COLO829 (cell line): ENCODE data around the gene MAD1L1.

Experiments
- DNase-seq: peaks from one replicate; pipeline ENCODE4 v3.0.0; 2012; ENCODE audit warnings: low spot score

The MAD1L1 gene

DNA sequence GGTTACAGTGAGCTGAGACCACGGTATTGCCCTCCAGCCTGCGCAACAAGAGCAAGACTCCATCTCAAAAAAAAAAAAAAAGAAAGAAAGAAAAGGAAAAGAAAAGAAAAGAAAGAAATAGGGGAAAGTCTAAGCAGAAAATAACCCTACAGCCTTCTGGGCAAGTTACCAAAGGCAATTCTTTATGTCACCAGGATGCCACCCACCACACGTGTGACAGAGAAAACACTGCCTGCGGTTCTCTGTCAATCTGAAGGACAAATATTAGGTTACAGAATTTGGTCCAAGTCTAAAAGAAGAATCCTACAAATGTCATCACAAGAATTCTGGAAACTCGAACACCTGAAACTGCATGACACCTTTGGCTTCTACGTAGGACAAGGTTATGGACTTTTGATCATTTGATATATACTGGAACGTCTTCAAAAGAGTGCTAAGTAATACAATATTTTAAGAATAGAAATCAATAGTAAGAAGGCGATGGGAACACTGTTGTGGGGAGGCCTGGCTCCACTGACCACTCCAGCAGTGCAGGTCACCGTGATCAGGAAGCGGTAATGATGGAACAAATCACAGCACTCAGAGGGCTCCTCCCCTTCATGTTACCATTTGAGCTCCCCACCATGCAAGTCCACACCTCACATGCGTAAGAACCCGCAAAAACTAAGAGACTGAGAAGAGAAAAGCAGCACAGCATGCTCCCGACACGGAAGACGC lies 75.8 kb downstream of the MAD1L1 start:
- DNase-seq = no peak

DNA sequence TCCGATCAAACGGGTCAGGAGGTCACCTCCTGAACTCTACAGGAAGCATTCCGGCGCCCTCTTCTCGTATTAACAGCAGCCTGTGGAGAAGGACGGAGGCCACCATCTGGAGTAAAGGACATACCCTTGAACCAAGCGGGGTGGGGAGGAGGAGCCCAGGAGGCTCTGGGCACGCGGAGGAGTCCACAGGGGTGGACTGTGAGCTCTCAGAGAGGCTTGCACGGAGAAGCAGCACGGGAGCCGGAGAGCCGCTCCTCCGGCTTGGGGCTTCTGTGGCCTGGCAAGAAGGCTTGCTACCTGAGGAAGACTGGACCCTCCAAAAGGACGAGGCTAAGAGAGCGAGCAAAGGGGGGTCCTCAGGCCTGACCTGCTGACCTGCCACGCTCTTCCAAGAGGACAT lies 77.9 kb downstream of the MAD1L1 start:
- DNase-seq = no peak

DNA sequence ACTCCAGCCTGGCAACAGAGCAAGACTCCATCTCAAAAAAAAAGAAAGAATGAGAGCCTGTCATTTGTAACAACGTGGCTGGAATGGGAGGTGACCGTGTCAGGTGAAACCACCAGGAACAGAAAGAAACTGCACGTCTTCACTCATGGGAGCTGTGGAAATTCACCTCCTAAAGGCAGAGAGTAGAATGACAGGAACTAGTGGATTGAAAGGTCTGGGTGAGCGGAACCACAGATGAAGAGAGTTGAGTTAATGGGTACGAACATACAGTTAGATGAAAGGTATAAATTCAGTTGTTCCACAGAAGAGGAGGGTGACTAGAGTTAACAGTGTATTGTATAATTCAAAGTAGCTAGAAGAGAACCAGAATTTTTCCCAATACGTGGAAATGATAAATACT lies 78.6 kb downstream of the MAD1L1 start:
- DNase-seq = no peak

DNA sequence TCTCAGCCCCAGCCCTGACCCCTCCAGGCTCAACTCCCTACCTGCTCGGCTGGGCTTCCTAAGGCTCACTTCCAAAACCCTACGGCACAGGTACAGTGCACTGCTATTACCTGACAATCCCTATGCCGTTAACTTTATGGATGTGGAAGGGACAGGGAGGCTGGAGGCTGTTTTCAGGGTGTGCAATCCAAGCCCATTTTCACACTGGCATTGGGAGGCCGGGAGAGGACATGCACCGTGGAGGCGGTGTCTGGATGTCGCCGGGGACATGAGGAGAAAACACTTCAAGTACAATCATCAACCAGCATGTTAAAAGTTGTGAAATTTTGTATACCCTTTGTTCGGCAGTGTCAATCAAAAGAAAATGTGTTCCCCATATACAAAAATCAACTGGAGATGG lies 80.1 kb downstream of the MAD1L1 start:
- no peak for DNase-seq

DNA sequence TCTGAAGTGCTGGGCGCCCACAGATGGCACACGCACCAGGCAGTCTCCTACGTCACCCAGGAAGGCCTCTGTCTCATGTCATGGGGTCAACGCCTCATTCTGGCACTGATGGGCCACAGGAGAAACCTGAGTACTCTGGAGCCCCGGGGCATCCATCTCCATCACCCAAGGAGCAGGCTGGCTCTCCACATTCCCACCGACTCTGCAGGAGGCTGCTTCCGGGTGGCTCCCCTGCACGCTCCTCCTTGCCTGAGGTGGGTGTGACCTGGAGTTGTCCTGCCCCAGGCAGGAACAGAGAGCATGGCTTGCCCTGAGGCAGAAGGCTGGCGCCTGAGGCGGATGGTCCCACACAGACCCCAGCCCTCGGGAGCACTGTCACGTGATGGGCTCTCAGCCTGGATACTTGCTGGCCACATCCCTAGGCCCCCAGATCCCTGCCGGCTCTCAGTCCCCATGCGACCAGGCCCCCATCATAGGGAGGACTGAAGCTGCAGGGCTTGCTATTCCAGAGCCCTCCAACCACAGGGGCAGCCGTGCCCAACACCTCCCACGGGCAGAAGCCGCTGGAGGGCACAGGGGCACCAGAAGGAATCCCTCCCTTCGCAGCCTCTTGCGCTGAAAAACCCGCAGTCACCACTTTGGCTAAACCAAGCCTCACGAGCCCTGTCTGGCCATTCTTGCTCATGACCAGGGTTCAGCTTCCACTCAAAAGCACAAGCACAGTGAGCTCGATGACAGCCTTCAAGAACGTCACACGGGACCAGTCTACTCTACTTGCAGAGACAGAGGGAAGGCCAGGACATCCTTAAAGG lies 80.7 kb downstream of the MAD1L1 start:
- no peak for DNase-seq

DNA sequence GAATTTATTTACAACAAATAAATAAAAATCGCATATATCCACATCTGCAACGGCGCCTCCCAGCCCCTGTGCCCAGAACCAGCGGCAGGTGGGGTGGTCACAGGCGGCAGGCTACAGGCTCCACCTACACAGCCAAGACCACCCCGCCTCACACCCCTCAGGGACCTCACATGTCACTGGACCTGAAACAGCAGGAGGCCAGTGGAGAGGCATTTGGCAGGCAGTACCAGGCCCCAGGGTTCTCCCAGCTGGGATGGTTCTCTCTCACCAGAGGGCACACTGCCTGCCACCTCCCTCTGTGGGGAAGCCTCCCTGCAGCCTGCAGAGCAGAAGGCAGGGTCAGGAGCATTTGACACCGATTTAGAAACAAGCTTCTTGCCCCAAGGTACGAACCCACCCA lies 81.5 kb downstream of the MAD1L1 start:
- DNase-seq = no peak

DNA sequence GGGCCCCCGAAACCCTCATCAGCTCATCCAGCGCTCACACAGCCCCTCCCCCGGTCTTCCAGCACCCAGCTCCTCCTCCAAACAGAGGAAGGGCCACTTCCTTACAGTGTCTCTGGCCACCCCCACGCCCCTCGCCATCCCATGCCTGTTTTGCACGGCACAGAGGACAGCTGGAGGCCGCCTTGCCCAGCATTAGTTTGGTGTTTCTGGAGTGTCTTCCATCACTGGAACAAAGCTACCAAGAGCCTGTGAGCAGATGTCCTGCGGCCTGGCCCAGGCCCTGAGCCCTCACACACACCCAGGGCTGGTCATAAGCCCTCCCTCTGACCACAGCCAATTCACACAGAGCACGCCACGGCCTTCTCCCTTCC lies 82.3 kb downstream of the MAD1L1 start:
- DNase-seq = no peak

DNA sequence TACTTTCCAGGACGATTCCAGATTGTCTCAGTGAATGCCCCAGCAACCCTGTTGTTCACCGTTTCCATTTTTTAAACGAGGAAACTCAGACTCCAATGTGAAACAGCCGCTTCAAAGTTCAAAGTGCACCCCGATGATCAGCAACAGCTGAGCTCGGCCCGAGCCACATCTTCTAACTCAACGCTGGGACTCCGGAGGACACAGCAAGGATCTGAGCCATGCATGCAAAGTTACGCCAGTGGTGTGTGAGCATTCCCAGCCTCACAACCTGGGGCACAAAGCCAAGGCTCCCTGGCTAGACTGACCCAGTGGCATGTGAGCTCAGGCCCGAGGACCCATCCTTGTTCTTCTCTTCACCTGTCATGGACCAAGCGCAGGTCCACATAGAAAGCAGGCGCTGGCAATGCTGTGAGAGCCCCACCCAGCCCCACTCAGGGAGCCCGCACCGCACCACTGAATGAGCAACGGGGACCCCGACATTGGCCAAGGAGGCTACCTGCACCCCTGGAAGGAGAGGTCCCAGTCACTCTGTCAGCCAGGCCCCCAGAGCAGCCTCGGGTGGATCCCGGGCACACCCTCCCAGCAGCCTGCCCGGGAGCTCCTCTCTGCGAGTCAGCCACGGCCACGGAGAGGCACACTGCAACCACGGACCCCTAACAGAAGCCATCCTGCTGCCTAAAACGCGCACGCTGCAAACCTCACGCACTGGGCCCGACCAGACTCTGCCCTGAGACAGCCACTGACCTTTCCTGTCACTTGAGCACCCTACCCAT lies 82.9 kb downstream of the MAD1L1 start:
- DNase-seq = no peak

DNA sequence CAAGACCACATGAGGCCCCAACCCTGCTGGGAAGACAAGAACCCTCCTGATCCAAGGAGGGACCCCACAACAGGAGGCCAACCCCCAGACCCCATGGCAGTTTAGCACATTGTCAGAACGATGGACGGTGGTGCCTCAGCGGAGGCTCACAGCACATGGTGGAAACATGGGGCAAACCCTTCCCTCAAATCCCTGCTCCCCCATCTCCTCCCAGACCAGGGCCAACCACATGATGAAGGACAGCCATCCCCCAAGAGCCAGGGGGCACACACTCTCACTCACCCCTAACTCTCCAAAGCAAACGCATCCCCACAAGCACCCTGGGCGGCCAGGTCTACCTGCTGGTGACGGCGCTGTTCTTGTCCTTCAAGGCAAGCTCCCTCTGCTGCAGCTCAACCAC lies 83.9 kb downstream of the MAD1L1 start:
- DNase-seq = no peak

DNA sequence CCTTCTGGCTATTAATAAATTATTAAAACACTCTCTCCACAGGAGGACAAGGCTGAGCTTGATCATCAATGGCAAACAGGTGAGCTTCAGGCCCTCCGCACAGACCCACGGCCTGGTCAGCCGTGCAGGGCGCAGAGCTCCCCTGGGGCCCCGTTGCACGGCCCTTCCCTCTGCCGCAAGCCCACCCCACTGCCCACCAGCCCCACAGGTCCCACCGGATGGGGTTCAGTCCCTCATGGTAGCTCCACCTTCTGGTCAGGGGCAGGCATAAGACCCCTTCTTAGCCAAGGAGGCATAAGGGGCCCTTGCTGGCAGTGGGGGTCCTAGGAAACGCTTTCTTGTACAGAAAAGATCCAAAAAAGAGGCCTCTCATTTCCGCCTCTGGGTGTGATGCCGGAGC lies 84.6 kb downstream of the MAD1L1 start:
- no peak for DNase-seq

DNA sequence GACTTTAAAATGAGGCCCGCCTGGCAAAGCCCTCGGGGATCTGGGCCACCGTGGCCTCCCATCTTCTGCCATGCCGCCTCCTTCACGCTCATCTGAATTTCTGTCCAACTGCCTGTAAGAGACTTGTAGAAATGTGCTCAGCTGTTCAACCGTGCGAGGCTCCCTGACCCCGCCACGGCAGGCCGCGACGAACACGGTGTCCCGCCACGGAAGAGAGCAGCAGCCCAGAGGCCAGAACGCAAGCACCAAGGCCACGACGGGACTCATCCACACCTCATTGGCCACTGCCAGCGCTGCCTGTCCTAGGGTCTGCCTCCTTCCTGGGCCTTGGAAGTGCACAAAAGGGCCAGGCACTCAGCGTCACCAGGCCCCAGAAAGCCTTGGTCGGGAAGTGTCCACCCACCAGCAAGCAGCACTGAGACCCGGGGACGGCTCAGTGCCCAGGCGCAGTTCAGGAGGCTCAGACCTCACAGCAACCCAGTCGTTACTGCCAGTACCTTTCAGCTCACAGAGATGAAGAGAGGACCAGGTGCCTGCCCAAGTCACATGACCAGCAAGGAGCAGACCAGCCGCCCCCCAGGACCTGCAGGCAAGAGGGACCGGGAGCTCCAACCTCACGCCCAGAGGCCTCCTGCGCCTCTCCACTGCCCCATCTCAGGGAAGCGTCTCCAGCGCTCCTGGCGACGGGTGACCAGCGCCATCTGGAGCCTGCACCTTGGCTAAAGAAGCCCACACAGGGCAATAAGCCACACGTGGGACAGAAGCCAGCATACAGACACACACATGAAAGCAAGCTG lies 85.9 kb downstream of the MAD1L1 start:
- no peak for DNase-seq

DNA sequence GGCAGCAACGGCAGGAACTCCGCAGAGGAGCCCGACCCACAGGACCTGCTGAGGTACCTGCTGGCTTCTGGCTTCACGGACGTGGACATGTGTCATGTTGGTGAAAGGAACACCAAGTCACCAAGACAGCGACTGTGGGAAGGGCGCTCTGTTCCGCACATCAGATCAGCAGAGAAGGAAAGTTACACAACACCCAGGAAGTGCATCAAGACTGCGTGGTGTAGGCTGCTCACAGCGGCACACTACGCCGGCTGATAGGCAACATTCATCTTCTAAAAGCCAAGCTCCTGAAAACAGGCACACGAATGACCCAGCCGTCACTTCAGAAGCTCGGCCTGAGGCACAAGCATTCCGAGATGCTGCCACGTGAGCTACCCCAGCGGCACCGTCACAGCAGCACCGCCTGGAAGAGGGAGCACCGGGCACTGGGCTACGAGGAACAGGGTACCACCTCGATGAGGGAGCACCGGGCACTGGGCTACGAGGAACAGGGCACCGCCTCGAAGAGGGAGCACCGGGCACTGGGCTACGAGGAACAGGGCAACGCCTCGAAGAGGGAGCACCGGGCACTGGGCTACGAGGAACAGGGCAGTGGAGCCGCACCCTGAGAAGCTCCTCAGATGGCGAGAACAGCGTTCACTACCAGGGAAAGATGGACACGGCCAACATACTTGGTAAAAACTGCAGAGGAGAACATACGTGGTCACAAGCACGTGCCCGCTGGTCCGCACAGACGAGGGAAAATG lies 86.7 kb downstream of the MAD1L1 start:
- DNase-seq = no peak

DNA sequence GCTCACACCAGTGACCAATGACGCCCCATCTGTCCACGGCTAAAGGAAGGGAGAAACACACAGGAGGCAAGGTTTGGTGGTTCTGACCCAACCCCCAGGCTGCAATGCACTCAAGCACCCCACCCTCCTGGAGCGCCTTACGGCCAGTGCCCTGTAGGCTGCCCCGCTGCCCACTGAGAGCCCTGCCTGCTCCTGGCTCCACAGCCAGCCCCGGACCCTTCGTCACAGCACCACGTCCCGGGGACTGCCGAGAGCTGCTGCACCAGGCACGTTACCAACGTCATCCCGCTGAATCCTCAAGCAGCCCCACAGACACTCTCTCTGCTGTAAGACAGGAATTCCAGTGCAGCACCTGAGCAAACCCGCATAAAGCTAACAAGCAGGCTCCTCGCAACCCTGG lies 87.8 kb downstream of the MAD1L1 start:
- DNase-seq = no peak

DNA sequence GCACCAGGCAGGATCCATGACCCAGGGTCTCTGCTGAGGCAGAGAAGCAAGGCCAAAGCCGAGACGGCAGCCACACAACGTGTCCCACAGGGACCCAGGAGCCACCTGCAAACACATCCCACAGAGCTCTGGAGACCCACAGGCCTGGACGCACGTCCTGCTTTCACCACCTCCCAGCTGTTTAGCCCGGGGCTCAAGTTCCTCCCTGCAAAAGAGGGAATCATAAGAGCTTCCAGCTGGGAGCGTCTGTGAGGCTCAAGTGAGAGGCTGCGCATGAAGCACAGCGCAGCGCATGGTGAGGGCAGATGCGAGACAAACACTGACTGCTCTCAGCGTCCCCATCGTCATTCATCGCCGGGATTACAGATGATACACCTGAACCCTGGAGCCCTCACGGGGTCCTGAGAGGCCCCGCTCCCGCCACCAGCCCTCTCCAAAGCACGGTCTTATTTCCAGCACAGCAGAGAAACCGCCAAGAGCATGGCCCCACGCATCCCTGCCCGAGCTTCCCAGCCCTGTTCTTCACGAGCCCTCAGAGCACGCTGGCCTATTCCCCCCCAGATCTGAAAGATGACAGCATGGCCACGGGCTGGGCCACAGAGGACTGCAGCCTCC lies 88.7 kb downstream of the MAD1L1 start:
- DNase-seq = no peak

DNA sequence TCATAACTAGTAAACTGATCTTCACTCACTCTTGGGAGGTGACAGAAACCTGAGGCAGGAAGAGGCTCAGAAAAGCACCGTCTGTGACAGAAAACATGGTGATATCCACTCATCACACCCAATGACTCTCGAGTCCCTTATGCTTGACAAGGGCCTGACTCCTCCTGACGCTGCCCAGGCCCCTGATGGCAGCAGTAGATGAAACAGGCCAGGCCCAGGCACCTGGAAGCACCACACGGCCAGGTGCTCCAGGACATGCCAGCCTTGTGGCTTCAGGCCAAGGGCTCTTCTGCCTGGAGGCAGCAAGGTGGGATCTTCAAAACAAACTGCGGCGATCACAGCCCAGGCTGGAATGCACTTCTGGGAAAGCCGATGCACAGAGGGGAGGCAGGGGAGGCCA lies 89.3 kb downstream of the MAD1L1 start:
- DNase-seq = no peak

DNA sequence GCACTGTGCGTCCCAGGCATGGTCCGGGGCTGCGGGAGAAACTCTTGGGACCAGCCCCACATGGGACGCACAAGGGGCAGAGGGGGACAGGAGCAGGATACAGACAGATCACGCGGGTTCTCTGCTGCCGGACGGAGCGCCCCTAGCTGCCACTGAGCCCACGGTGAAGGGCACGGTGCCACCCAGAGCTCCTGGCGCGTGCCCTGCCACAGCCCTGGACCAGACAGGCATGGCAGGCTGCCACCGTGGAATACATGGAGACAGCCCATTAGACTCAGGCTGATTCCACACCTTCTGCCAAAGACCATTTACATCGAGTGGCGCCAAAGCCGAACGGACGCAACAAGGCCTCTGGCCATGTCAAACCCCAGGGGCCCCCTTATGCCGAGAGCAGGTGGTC lies 90.4 kb downstream of the MAD1L1 start:
- no peak for DNase-seq

DNA sequence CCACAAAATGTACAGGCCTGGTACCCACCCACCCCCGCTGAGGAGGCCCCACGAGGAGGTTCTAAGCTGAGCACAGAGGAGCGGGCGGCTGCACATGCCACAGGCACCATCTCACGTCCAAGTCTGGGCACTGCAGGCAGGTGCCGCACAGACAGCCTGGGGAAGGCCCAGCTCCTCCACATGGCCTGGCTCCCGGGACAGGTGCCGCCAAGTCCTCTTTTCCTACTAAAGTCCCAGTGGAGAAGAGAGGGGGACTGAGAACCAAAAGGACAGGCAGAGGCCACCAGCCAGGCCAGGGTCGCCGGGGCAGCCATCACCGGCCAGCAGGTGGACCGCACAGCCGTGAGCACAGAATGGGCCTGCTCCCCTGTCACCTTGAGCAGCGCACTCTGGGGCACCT lies 91.1 kb downstream of the MAD1L1 start:
- no peak for DNase-seq

DNA sequence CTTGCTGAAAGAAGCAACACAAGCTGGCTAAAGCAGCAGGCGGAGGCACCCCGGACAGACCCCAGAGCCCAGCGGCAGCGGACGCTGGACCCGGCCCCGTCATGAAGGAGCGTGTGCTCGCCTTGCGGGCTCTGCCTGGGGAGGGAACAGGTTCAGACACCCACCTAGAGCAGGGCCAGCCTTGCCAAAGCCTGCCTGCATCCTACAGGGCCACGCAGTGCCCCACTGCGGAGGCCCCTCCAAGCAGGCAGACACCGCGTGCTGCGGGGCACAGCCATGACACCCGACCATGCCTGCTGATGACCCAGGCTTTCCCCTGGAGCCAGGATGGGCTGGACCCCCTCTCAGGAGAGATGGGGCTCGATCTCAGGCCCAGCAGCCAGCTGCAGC lies 91.7 kb downstream of the MAD1L1 start:
- DNase-seq = no peak

DNA sequence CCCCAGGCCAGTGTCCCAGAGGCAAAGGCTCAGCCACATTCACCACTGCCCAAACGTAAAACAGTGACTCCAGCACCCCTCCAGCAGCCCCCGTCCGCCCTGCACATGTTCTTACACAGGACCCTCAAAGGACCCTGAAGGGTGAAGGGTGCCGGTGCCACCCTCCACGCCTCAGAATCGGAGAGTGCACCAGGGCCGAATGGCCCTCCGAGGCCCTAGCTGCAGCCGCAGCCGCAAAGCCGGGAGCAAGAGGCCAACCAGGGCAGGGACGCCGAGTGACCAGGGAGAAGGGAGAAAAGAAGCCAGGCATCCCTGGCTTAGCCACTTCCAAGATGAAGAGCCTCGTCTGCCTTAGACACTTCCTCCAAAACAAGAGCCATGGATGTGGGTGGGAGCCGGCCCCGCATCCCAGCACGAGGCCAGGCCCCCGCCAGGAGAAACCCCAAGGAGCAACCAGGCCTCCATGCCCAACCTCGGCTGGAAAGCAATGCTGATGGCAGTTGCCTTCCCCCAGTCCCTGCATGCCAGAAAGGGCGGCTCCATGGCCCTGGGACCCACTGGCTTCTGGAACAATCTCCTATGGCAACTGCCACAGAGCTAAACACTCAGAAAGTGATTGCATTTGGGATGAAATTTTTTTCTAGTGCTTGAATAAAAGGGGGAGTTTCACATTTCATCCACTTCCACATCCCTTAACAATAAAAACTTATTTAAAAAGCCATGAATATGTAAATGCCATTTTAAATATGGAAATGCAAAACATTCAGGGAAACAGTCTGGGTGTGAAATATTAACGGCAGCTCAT lies 92.3 kb downstream of the MAD1L1 start:
- no peak for DNase-seq

DNA sequence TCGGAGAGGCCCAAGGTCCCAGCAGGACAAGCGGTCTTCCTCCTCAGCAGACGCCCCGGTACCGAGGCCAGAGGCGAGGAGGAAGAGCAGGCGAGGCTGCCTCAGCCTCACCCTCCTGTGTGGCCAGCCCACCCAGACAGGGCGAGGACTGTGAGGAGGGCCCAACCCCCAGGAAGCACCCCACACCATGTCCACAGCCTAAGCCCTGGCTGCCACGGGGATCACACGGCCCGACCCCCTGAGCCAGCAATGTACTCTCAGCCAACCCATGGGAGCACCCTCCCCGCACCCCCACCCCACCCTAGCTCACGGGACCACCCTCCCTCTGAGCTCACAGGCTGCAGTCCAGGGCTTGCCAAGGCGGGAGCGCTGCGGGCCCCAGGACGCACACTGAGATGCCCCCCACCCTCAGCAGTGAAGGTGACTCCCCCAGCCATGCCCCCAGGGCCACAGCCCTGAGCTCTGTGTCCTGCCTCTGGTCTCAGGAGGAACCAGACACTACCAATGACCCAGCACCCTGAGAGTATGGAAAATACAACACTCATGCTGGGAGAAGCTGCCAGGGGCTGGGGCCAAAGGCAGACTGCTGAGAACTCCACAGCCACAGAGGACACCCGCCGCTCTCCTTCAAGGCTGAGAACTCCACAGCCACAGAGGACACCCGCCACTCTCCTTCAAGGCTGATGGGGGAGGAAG lies 93.6 kb downstream of the MAD1L1 start:
- DNase-seq = no peak
